Choroid plexus epithelial cell (primary cell): ENCODE measurements around the gene PIEZO2.
A peak's percentile ranks its signal among the peaks of the same experiment; 100 is the strongest.
"Not testable (repeated sequence)": the region's sequence is repeated elsewhere in the genome, so short reads cannot be mapped to it uniquely, and the experiment has no call there.

Experiments
- DNase-seq: peaks from one replicate; pipeline ENCODE4 v3.0.0-alpha.2; 2010; ENCODE audit warnings: low read depth
- H3K4me3 ChIP-seq: 2 replicates; pipeline ENCODE4 v1.5.1; 2011; ENCODE audit warnings: low read depth, mild to moderate bottlenecking, control low read depth, low read length, moderate library complexity
- CTCF ChIP-seq: conservative IDR thresholded peaks from 2 replicates; pipeline ENCODE4 v1.5.1; 2011; ENCODE audit warnings: low read depth, mild to moderate bottlenecking, control low read depth, inconsistent platforms, low read length, moderate library complexity

The PIEZO2 gene

GRCh38 chr18:10927286-10927992 is 221.9 kb downstream of the PIEZO2 start:
- TF ChIP-seq CTCF: no peak
- DNase-seq: peak; percentile 86
- H3K4me3 ChIP-seq: peak overlapping the region; percentile 36

DNA sequence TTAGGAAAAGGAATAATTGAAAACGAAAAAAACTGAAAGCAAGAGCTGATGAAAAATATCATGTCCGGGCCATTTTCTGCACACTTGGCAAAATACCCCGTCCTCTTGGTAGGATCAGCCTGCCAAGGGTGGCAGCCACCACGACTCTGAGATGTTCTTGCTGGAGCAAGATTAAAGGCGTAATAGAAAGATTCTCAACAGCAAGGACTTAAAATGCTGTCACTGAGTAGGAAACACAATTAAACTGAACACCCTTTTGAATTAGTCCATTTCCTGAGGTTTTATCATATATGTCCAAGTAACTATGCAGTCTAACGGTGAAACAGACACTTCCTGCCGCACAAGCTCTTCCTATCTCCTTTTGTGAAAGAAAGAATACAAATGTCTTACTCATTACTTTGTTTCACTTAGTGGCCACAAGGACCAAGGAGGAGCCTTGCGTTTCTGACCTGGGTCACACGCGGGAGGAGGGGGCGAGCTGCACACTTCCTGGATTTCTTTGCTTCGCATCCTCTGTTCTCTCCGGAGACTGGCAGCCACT is 222.7 kb downstream of the PIEZO2 start:
- peak overlapping the region; percentile 25 for H3K4me3 ChIP-seq
- peak; percentile 66 for DNase-seq
- peak; percentile 2 for TF ChIP-seq CTCF

- no peak for TF ChIP-seq CTCF
- no peak for DNase-seq
- H3K4me3 ChIP-seq: no peak overlapping the region
Observed at GRCh38 chr18:10924290-10924689, 225.1 kb downstream of the PIEZO2 start.

DNA sequence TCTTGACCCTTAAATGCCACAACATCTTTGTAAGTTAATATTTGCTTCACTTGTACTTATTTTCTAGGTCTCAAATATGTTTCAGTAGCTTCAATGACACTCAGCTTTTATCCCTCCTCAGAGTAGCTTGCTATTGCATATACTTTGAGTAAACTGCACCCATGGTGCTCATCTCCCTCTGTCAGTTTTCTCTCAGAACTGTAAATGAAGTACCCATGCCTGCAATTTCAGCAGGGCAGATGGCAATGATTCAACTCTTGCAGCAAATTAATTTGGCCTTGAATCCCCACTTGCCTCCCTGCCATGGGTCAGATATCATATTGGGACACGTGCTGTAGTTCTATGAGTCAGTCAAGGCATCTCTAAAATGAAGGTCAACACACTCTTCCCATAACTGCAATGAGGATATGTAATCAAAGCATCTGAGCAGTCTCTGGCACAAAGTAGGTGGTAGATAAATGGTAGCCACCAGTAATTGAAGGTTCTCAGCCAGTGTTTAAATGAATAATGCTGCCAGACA is 225.8 kb downstream of the PIEZO2 start:
- DNase-seq: peak; percentile 56
- H3K4me3 ChIP-seq: no peak overlapping the region
- TF ChIP-seq CTCF: no peak

DNA sequence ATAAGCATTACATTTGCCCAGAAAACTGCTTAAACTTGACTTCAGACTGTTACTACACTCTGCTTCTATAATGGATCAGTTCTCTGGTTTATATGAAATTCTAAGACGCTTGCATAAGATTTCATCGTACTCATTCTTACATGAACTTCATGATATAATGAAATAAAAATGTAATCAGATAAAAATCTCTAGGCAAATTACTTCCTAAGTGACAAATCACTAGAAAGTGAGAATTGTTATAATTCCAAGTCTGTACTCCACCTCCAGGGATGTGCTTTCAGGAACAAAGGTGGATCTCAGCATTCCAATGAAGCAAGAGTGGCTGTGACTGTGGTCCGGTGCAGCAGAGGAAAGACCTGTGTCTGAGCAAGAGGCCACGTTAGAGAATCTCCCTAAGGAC is 226.2 kb downstream of the PIEZO2 start:
- no peak for DNase-seq
- TF ChIP-seq CTCF: no peak
- H3K4me3 ChIP-seq: no peak overlapping the region

GRCh38 chr18:10922712-10923111 is 226.7 kb downstream of the PIEZO2 start:
- DNase-seq, H3K4me3 ChIP-seq: not testable (repeated sequence)

- not testable (repeated sequence) for H3K4me3 ChIP-seq, DNase-seq
Observed at GRCh38 chr18:10920309-10920708, 229.1 kb downstream of the PIEZO2 start.

DNA sequence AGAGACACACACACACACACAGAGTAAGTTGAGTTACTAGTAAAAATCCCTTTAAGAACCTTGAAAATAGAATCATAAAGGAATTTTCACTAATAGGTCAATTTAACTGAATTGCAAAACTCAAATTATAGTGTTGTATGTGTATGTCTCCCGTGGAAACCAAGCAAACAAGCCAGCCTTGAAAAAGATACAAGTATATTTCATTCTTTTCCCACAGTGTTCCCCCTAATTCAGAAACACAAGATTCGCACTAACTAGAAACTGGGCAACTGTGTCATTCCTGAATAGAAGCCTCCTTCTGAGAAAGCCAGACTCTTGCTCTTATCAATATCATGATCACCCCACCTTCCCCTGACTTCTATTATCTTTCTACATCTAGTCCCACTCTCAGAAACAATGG is 229.5 kb downstream of the PIEZO2 start:
- TF ChIP-seq CTCF: no peak
- DNase-seq: no peak
- no peak overlapping the region for H3K4me3 ChIP-seq
